ENCODE measurements around the gene SPEF2. TPM values are rescaled to one million over a fixed set of nuclear protein-coding genes. Genes with fewer than 3 reads are reported as not detected.
"Not testable (repeated sequence)": the region's sequence is repeated elsewhere in the genome, so short reads cannot be mapped to it uniquely, and the experiment has no call there.

Gene SPEF2
- total and polyA plus RNA-seq, 3 experiments from 2014 or later: 5.3 to 6.8 (median 5.5) TPM

DNA sequence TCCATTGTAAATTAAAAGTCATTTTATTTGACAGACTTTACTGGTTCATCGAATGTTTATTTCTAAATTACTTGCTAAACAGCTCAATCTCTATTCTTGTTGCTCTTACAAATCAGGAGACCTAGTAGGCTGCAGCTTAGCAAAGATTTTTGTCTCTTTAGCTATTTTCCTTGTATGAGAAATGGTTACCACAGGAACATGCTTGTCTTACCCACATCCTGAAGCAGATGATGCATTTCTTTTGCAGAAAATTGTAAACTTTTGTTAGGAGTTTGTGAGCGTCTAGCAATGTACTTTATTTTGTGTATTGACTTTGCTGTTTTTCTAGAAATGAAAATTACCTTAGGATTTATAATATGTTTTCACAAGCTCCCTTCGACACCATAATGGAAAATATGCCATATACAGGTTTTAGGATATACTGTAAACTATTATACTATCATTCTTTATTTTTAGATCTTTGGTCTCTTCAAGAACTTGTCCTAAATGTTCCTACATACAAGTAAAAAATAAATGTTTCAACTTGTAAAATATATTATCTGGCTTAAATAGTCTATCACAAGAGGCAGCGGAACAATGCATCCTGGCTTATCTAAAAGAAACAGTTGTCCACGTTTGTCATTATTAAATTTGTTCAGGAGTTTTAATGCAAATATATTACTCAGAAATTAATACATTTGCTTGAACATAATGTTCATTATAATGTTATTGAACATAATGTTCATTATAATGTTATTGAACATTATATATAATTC lies 54.1 kb downstream of the SPEF2 start:
- Histone ChIP-seq H3K36me3 (ENCODE audit: insufficient read depth, low read length) (no peaks in the 10 kb centered on the region), H3K27ac (ENCODE audit: low read depth, low read length) (no peak overlapping the region), H3K27me3 (ENCODE audit: insufficient read depth, low read length, poor library complexity, severe bottlenecking) (no peaks in the 10 kb centered on the region), H3K4me1 (ENCODE audit: insufficient read depth, low read length) (peaks cover 44% of the 10 kb centered on the region), H3K9me3 (ENCODE audit: low read length) (no peaks in the 10 kb centered on the region), H3K4me3 (ENCODE audit: low read length) (no peak overlapping the region)
- ChIA-PET POLR2A (no interaction called here), CTCF (interaction anchor here (1.9 to 4.0 kb wide), 2 partner anchors 21 to 253 kb away, joined by 4 to 16 read pairs; no protein-coding TSS in a partner anchor)
- peak overlapping the region; percentile 13 to 64 (median 49) for H3K4me3 Mint-ChIP-seq
- peaks cover 53 to 77% (median 72%) of the 10 kb centered on the region in 3 donors for H3K4me1 Mint-ChIP-seq
- H3K9me3 Mint-ChIP-seq: peaks cover 0 to 4% (median 0%) of the 10 kb centered on the region in 5 donors
- peak overlapping the region in 7 of 8 donors; percentile 34 to 93 (median 87) for H3K27ac Mint-ChIP-seq
- DNase-seq: peak in 2 of 5 donors; percentile 41 to 70
- no peaks in the 10 kb centered on the region for H3K27me3 Mint-ChIP-seq
- peaks cover 7 to 21% (median 9%) of the 10 kb centered on the region in 3 donors for H3K36me3 Mint-ChIP-seq

GRCh38 chr5:35672296-35672655 lies 54.6 kb downstream of the SPEF2 start:
- H3K27ac ChIP-seq (ENCODE audit: low read depth, low read length): not testable (repeated sequence)
- peaks cover 44% of the 10 kb centered on the region for H3K4me1 ChIP-seq (ENCODE audit: insufficient read depth, low read length)

GRCh38 chr5:35672995-35673394 lies 55.3 kb downstream of the SPEF2 start:
- no peaks in the 10 kb centered on the region for H3K9me3 Mint-ChIP-seq
- no peaks in the 10 kb centered on the region for H3K36me3 ChIP-seq (ENCODE audit: insufficient read depth, low read length)
- H3K27ac Mint-ChIP-seq: peak overlapping the region in 7 of 8 donors; percentile 64 to 93 (median 82)
- H3K27me3 ChIP-seq (ENCODE audit: insufficient read depth, low read length, poor library complexity, severe bottlenecking): no peaks in the 10 kb centered on the region
- H3K9me3 ChIP-seq (ENCODE audit: low read length): no peaks in the 10 kb centered on the region
- H3K27ac ChIP-seq (ENCODE audit: low read depth, low read length): no peak overlapping the region
- H3K4me3 Mint-ChIP-seq: peak overlapping the region in 6 of 7 donors; percentile 17 to 84 (median 48)
- H3K36me3 Mint-ChIP-seq: peaks cover 4 to 8% (median 5%) of the 10 kb centered on the region in 3 donors
- CTCF ChIA-PET: interaction anchor here (1.1 to 4.0 kb wide), 3 partner anchors 22 to 253 kb away, joined by 4 to 16 read pairs (median 4); no protein-coding TSS in a partner anchor
- POLR2A ChIA-PET: no interaction called here
- peaks cover 44% of the 10 kb centered on the region for H3K4me1 ChIP-seq (ENCODE audit: insufficient read depth, low read length)
- H3K27me3 Mint-ChIP-seq: no peaks in the 10 kb centered on the region
- peak overlapping the region; percentile 1 for H3K4me3 ChIP-seq (ENCODE audit: low read length)
- peak in 3 of 5 donors; percentile 34 to 65 (median 60) for DNase-seq
- peaks cover 53 to 71% (median 67%) of the 10 kb centered on the region in 3 donors for H3K4me1 Mint-ChIP-seq

More at GRCh38 chr5:35672296-35672655, 54.6 kb downstream of the SPEF2 start:
- H3K9me3 ChIP-seq (ENCODE audit: low read length); H3K4me3 ChIP-seq (ENCODE audit: low read length); H3K27me3 ChIP-seq (ENCODE audit: insufficient read depth, low read length, poor library complexity, severe bottlenecking); POLR2A ChIA-PET; H3K4me3 Mint-ChIP-seq; H3K27ac Mint-ChIP-seq; H3K27me3 Mint-ChIP-seq; DNase-seq; H3K36me3 ChIP-seq (ENCODE audit: insufficient read depth, low read length); H3K9me3 Mint-ChIP-seq: not testable (repeated sequence)
- Mint-ChIP-seq H3K36me3 (peaks cover 4 to 16% (median 5%) of the 10 kb centered on the region in 3 donors), H3K4me1 (peaks cover 53 to 74% (median 67%) of the 10 kb centered on the region in 3 donors)
- CTCF ChIA-PET: interaction anchor here (1.1 to 4.0 kb wide), 3 partner anchors 21 to 254 kb away, joined by 4 to 16 read pairs (median 4); no protein-coding TSS in a partner anchor

- Histone ChIP-seq H3K27me3 (ENCODE audit: insufficient read depth, low read length, poor library complexity, severe bottlenecking) (no peaks in the 10 kb centered on the region), H3K4me1 (ENCODE audit: insufficient read depth, low read length) (peaks cover 43% of the 10 kb centered on the region), H3K9me3 (ENCODE audit: low read length) (no peaks in the 10 kb centered on the region), H3K27ac (ENCODE audit: low read depth, low read length) (no peak overlapping the region), H3K36me3 (ENCODE audit: insufficient read depth, low read length) (no peaks in the 10 kb centered on the region), H3K4me3 (ENCODE audit: low read length) (no peak overlapping the region)
- CTCF ChIA-PET: no interaction called here
- H3K27me3 Mint-ChIP-seq: peaks cover 0 to 2% of the 10 kb centered on the region in 2 donors
- H3K4me3 Mint-ChIP-seq: peak overlapping the region in 4 of 7 donors; percentile 4 to 47 (median 42)
- peak overlapping the region in 7 of 8 donors; percentile 48 to 93 (median 74) for H3K27ac Mint-ChIP-seq
- no peaks in the 10 kb centered on the region for H3K9me3 Mint-ChIP-seq
- DNase-seq: no peak
- POLR2A ChIA-PET: interaction anchor here (0.6 to 0.7 kb wide), 4 partner anchors 107 to 394 kb away, joined by 3 to 6 read pairs (median 4); no protein-coding TSS in a partner anchor
- H3K36me3 Mint-ChIP-seq: peaks cover 3 to 5% (median 4%) of the 10 kb centered on the region in 3 donors
- peaks cover 49 to 68% (median 61%) of the 10 kb centered on the region in 3 donors for H3K4me1 Mint-ChIP-seq
Observed at GRCh38 chr5:35674049-35674448, 56.4 kb downstream of the SPEF2 start.

DNA sequence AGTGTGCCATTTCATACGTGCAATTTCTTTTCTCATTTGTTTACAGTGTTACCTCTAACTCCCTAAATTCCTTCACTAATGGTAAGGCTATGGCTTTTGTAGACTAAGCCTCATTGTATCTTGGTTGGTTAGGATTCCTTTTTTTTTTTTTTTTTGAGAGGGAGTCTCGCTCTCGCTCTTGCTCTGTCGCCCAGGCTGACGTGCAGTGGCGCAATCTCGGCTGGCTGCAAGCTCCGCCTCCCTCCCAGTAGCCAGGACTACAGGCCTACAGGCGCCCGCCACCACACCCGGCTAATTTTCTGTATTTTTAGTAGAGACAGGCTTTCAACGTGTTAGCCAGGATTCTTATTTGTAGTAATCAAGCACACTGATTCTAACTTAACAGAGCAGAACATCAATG lies 57.7 kb downstream of the SPEF2 start:
- Histone ChIP-seq H3K27ac (ENCODE audit: low read depth, low read length) (no peak overlapping the region), H3K4me1 (ENCODE audit: insufficient read depth, low read length) (peaks cover 30% of the 10 kb centered on the region), H3K27me3 (ENCODE audit: insufficient read depth, low read length, poor library complexity, severe bottlenecking) (no peaks in the 10 kb centered on the region), H3K9me3 (ENCODE audit: low read length) (no peaks in the 10 kb centered on the region), H3K4me3 (ENCODE audit: low read length) (no peak overlapping the region), H3K36me3 (ENCODE audit: insufficient read depth, low read length) (no peaks in the 10 kb centered on the region)
- ChIA-PET POLR2A (no interaction called here), CTCF (no interaction called here)
- DNase-seq: no peak
- Mint-ChIP-seq H3K4me3 (no peak overlapping the region), H3K9me3 (no peaks in the 10 kb centered on the region), H3K4me1 (peaks cover 41 to 63% (median 55%) of the 10 kb centered on the region in 3 donors), H3K36me3 (peaks cover 2 to 5% (median 4%) of the 10 kb centered on the region in 3 donors), H3K27me3 (peaks cover 0 to 2% of the 10 kb centered on the region in 2 donors), H3K27ac (peak overlapping the region in 1 of 8 donors; percentile 29)

DNA sequence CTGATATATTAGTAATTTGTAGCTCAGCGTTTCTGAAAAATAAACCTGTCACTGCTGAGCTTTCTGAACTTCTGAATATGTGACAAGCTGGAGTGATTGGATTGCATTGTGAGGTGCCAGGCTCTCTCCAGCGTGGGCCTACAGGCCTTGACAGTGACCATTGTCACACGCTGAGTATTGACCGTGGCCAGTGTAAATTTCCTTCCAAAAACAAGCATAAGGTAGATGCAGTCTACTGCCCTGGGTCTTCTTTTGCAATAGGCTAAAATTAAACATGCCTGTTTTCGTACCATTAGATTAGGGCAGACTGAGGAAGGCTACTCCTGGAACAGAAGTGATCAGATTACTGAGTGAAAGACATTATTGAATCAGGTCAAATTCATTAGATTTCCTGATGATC lies 60.2 kb downstream of the SPEF2 start:
- H3K4me3 ChIP-seq (ENCODE audit: low read length): no peak overlapping the region
- no peak for DNase-seq
- H3K4me1 ChIP-seq (ENCODE audit: insufficient read depth, low read length): peaks cover 15% of the 10 kb centered on the region
- Mint-ChIP-seq H3K9me3 (no peaks in the 10 kb centered on the region), H3K4me1 (peaks cover 20 to 38% (median 30%) of the 10 kb centered on the region in 3 donors), H3K27me3 (peaks cover 0 to 2% of the 10 kb centered on the region in 2 donors), H3K27ac (peak overlapping the region in 1 of 8 donors; percentile 57), H3K36me3 (peaks cover 2 to 11% (median 5%) of the 10 kb centered on the region in 3 donors), H3K4me3 (no peak overlapping the region)
- CTCF ChIA-PET: interaction anchor here (1.5 kb wide), 1 partner anchor 8 kb away, joined by 3 read pairs; no protein-coding TSS in a partner anchor
- no peaks in the 10 kb centered on the region for H3K9me3 ChIP-seq (ENCODE audit: low read length)
- no peaks in the 10 kb centered on the region for H3K27me3 ChIP-seq (ENCODE audit: insufficient read depth, low read length, poor library complexity, severe bottlenecking)
- no peak overlapping the region for H3K27ac ChIP-seq (ENCODE audit: low read depth, low read length)
- H3K36me3 ChIP-seq (ENCODE audit: insufficient read depth, low read length): no peaks in the 10 kb centered on the region
- POLR2A ChIA-PET: interaction anchor here (0.8 kb wide), 1 partner anchor 204 kb away, joined by 3 read pairs; no protein-coding TSS in a partner anchor

DNA sequence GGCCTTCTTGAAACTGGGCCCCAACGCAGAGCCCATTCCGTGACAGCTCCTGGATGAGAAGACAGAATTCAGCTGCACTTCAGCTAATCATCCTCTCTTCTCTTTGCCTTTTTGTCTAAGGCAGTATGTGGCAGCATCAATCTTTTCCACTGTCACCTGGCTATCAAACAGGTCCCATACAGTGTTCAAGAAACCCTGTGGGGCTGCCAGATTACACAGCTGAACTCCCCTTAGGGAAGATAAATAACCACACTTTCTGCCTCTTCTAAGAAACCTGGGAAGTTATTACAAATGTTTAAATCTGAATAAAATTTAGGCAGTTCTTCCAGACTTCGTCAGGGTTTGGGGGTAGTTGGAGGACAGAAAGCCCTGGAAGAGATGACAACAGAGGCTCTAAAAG lies 61.0 kb downstream of the SPEF2 start:
- Histone ChIP-seq H3K36me3 (ENCODE audit: insufficient read depth, low read length) (no peaks in the 10 kb centered on the region), H3K4me3 (ENCODE audit: low read length) (no peak overlapping the region), H3K9me3 (ENCODE audit: low read length) (no peaks in the 10 kb centered on the region), H3K27ac (ENCODE audit: low read depth, low read length) (no peak overlapping the region), H3K4me1 (ENCODE audit: insufficient read depth, low read length) (peaks cover 8% of the 10 kb centered on the region), H3K27me3 (ENCODE audit: insufficient read depth, low read length, poor library complexity, severe bottlenecking) (no peaks in the 10 kb centered on the region)
- Mint-ChIP-seq H3K27me3 (peaks cover 0 to 2% of the 10 kb centered on the region in 2 donors), H3K27ac (peak overlapping the region in 4 of 8 donors; percentile 36 to 78 (median 50)), H3K4me1 (peaks cover 13 to 30% (median 22%) of the 10 kb centered on the region in 3 donors), H3K9me3 (no peaks in the 10 kb centered on the region), H3K36me3 (peaks cover 2 to 12% (median 5%) of the 10 kb centered on the region in 3 donors), H3K4me3 (no peak overlapping the region)
- ChIA-PET POLR2A (no interaction called here), CTCF (interaction anchor here (0.7 to 1.5 kb wide), 2 partner anchors 9 to 180 kb away, joined by 3 read pairs; no protein-coding TSS in a partner anchor)
- no peak for DNase-seq

- H3K4me3 ChIP-seq (ENCODE audit: low read length): no peak overlapping the region
- Mint-ChIP-seq H3K27ac (peak overlapping the region in 4 of 8 donors; percentile 14 to 50 (median 39)), H3K4me1 (peaks cover 8 to 23% (median 15%) of the 10 kb centered on the region in 3 donors), H3K4me3 (no peak overlapping the region), H3K9me3 (no peaks in the 10 kb centered on the region), H3K27me3 (peaks cover 0 to 2% of the 10 kb centered on the region in 2 donors), H3K36me3 (peaks cover 2 to 12% (median 5%) of the 10 kb centered on the region in 3 donors)
- H3K27ac ChIP-seq (ENCODE audit: low read depth, low read length): no peak overlapping the region
- no peaks in the 10 kb centered on the region for H3K9me3 ChIP-seq (ENCODE audit: low read length)
- ChIA-PET CTCF (interaction anchor here (1.5 kb wide), 1 partner anchor 10 kb away, joined by 3 read pairs; no protein-coding TSS in a partner anchor), POLR2A (no interaction called here)
- DNase-seq: no peak
- H3K27me3 ChIP-seq (ENCODE audit: insufficient read depth, low read length, poor library complexity, severe bottlenecking): no peaks in the 10 kb centered on the region
- peaks cover 4% of the 10 kb centered on the region for H3K4me1 ChIP-seq (ENCODE audit: insufficient read depth, low read length)
- H3K36me3 ChIP-seq (ENCODE audit: insufficient read depth, low read length): no peaks in the 10 kb centered on the region
Observed at GRCh38 chr5:35679357-35679756, 61.7 kb downstream of the SPEF2 start.
